DMS114 treated with DMSO at 0.1 percent for 48 hours (cell line): ENCODE data around the gene AADACL4.

Experiments
- DNase-seq: peaks from one replicate; lab custom pipeline; 2025; ENCODE audit not compliant: unreplicated experiment; lab: John Stamatoyannopoulos, UW

AADACL4 gene

GRCh38 chr1:12643785-12644184 is at the start of gene AADACL4:
Gene AADACL4, plus strand, starts transcription at chr1:12644085. Its CDS starts 462 bp downstream, at chr1:12644547.
- no peak for DNase-seq

DNA sequence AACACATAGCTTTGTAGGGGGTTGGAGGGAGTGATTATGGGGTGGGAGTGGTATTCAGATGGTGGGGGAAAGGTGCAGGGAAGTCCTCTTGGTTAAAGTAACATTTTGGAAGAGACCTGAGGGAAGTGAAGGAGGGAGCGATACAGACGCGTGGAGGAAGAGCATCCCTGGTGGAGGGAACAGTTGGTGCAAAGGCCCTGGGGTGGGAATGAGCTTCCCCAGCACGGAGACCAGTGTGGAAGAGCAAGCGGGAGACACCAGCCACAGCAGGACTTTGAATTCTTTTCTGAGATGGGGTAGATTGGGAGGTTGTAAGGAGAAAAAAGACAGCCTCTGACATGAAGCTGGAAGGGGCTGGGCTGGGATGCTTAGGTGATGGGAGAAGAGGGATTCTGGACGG is 49.4 kb upstream of the AADACL4 start:
- DNase-seq: no peak

GRCh38 chr1:12594966-12595756 is 48.7 kb upstream of the AADACL4 start:
- DNase-seq: no peak

GRCh38 chr1:12595757-12596006 is 48.2 kb upstream of the AADACL4 start:
- no peak for DNase-seq

DNA sequence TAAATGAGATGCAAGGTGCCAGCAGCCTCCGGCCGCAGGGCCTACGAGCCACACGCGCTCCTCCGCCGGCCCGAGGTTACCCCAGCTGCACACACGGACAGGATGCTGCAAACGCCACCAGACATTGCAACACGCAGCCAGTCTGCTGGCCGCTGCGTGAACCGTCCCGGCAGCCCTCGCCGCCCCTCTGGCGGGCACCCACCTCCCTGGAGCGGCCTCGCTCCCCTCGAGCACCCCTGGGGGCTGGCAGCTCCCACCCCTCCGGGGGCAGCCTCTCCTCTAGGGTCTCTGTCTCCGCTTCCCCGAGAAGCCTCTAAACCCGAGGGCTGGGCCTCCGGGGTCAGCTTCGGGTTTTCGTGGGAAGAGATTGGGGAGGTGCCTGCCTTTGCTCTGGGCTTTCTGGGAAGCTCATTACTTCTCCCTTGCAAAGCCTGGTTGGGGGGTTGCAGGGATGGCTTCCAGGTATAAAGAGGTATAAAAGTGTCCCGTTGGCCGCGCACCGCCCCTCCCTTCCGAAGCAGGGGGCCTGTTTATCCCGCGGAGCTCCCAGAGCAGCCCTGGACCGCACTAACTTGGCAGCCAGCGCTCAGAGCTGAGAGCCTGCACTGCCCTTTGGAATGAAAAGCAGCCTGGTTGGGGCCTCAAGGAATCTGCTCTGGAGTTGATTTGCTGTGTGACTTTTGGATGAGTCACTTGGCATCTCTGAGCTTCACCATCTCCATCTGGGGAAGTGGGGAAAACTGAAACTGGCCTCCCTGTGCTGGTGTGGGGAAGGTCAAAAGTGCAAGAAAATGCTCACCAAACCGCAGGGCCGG is 47.7 kb upstream of the AADACL4 start:
- no peak for DNase-seq

- DNase-seq: no peak
Measured at GRCh38 chr1:12597792-12598191, 46.1 kb upstream of the AADACL4 start.

GRCh38 chr1:12598974-12599373 is 44.9 kb upstream of the AADACL4 start:
- DNase-seq: no peak

DNA sequence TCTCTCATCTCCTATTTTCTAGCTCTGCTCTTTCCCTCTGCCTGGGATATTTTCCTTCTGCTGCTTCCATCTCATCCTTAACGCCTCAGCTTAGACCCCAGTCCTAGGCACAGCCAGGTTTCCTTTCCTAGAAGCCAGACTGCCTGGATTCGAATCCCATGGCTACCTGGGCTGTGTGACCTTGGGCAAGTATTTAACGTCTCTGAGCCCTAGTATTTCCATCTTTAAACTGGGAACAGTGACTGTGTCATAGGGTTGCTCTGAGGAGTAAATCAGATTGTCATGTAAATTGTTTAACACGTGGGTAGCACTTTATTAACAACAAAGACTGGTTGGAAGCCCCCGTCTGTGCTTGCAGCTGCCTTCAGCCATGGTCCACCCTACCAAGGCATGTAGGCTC is 44.2 kb upstream of the AADACL4 start:
- no peak for DNase-seq

- no peak for DNase-seq
Measured at GRCh38 chr1:12600335-12600734, 43.5 kb upstream of the AADACL4 start.

GRCh38 chr1:12600880-12601633 is 42.8 kb upstream of the AADACL4 start:
- no peak for DNase-seq

- DNase-seq: no peak
Measured at GRCh38 chr1:12601700-12602658, 41.9 kb upstream of the AADACL4 start.

DNA sequence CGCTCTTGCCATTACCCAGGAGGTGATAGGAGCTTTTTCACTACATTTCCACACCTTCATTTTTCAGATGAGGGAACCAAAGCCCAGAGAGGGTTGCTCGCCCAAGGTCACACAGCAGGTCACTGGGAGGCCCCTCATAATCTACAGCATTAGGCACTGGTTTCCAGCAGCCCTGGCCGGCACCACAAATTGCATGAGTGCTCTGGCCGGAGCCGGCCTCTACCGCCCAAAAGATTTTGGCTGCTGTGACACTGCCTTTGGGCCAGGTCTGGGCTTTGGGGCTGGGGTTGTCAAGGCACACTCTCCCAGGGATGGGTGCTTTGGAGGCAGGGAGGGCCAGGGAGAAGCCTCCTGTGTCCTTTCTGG is 41.2 kb upstream of the AADACL4 start:
- no peak for DNase-seq

DNA sequence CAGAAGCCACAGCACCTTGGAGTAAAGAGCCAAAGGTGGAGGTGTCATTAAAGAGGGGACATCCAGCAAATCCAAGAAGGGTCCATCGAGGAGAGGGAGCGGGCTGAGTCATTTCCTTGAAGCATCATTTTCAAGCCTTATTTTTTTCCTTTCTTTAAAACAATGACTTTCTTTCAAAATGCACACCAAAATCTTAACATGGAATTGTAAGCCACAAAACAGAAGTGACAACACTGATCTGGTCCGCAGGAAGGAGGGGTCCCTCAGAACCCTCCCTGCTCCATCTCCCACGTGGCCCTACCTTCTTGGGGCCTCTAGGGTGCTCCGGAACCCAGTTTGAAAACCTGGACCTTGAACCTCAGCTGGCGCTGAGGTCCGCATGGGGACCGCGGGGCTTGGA is 40.7 kb upstream of the AADACL4 start:
- no peak for DNase-seq

DNA sequence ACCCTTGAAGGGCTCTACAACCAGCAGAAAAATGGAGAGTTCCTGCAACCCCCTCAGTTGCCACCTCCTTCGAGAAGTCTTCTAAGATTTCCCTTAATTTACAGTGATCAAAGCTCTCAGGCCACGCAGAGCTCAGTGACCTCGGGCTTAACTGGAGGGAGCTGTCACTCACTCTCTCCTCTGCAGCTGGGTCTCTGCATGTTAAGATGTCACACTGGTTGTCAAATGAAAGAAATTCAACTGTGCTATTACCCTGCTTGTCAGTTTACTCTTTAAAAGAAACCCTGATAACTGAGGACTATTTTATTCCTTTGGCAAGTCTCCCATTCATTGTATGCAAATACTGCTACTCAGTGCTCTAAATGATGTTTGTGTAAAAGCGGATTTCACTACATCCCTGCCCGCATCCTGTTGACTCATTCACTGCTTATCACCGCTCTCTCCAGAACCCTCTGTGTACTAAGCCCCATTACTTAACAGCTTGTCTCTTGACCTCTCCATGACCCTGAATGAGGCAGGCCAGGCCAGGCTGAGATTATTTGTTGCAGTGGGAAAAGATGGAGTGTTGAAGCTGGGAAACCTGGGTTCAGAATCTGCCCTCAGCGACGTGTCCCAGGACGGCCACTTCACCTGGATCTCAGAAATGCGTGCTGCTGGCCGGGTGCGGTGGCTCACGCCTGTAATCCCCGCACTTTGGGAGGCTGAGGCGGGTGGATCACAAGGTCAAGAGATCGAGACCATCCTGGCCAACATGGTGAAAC is 39.6 kb upstream of the AADACL4 start:
- DNase-seq: no peak

DNA sequence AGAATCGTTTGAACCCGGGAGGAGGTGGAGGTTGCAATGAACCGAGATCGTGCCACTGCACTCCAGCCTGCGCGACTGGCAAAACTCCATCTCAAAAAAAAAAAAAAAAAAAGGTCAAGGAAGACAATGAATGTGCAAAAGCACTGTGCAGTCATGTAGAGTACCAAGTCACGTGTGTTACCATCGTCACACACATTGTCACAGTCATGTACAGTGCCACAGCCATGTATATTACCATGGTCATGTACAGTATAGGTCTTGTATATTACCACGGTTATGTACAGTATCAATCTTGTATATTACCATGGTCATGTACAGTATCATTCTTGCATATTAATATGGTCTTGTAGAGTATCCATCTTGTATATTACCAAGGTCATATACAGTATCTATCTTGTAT is 38.9 kb upstream of the AADACL4 start:
- DNase-seq: no peak

GRCh38 chr1:12607263-12607662 is 36.6 kb upstream of the AADACL4 start:
- DNase-seq: no peak

GRCh38 chr1:12608311-12608957 is 35.5 kb upstream of the AADACL4 start:
- DNase-seq: no peak

DNA sequence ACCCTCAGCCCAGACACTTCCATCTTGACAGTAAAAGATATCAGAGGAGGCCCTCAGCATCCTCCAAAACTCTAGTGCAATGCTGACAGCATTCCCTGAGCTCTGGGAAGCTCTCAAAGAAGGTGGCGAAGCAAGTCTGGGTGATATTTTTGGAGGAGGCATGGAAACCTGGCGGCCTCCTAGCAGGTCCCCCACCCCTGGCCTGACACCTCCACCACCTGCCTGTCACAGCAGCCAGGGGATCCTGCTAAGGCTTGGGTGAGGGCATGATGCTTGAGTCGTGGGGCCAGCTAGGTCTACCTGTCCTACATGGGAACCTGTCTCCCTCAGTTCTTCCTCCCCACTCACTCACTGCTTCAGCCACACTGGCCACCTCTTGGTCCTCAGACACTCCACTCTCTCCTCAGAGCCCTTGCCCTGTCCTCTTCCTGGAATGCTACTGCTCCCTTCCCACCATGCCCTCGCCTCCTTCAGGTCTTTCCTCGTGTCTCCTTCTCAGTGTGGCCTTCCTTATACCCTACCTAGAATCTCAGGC is 34.3 kb upstream of the AADACL4 start:
- no peak for DNase-seq

- DNase-seq: no peak
Measured at GRCh38 chr1:12610305-12610935, 33.5 kb upstream of the AADACL4 start.
